HepG2 (cell line): ENCODE results near the gene TUFM. TPM values are rescaled to one million over a fixed set of nuclear protein-coding genes. Genes with fewer than 3 reads are reported as not detected.

Experiments used
- ATAD3A ChIP-seq: sonication (generic); formaldehyde crosslinking; IDR thresholded peaks from 2 replicates; pipeline ENCODE4 v1.4.0; 2020; ENCODE audit warnings: missing genetic modification reagents
- BRF2 ChIP-seq: sonication (generic); formaldehyde crosslinking; IDR thresholded peaks from 2 replicates; pipeline ENCODE4 v1.8.1; 2022; ENCODE audit warnings: mild to moderate bottlenecking, missing genetic modification reagents
- CBX1 ChIP-seq: IDR thresholded peaks from one replicate; pipeline ENCODE4 v1.6.1; 2016; ENCODE audit warnings: antibody characterized with exemption, low read depth
- CCDC6 ChIP-seq: sonication (generic); formaldehyde crosslinking; IDR thresholded peaks from 2 replicates; pipeline ENCODE4 v1.8.1; 2022; ENCODE audit warnings: mild to moderate bottlenecking, missing genetic modification reagents, moderate library complexity
- GATAD1 ChIP-seq: IDR thresholded peaks from 2 replicates; pipeline ENCODE4 v1.6.1; 2016; ENCODE audit warnings: missing genetic modification reagents, missing compliant biosample characterization
- KLF16 ChIP-seq, 2 experiments: sonication (generic) in 1 of 2; formaldehyde crosslinking in 1 of 2; IDR thresholded peaks; 2 replicates each; pipeline versions ENCODE4 v1.6.1 to v1.8.0; 2016 to 2023; ENCODE audit warnings: missing genetic modification reagents in 2 of 2, missing compliant biosample characterization in 1 of 2
- MTF2 ChIP-seq: sonication (generic); formaldehyde crosslinking; IDR thresholded peaks from 2 replicates; pipeline ENCODE4 v1.5.0; 2020; ENCODE audit warnings: missing genetic modification reagents, borderline replicate concordance
- PRDM15 ChIP-seq: sonication (generic); formaldehyde crosslinking; IDR thresholded peaks from 2 replicates; pipeline ENCODE4 v1.4.0; 2020; ENCODE audit warnings: missing genetic modification reagents
- ZBTB44 ChIP-seq: sonication (generic); formaldehyde crosslinking; IDR thresholded peaks from 2 replicates; pipeline ENCODE4 v1.4.0; 2020; ENCODE audit warnings: missing genetic modification reagents
- ZNF24 ChIP-seq: fragments of 450-650 bp; IDR thresholded peaks from 2 replicates; pipeline ENCODE4 v1.6.1; 2017; ENCODE audit warnings: antibody characterized with exemption, mild to moderate bottlenecking
- ZNF746 ChIP-seq: sonication (generic); formaldehyde crosslinking; IDR thresholded peaks from 2 replicates; pipeline ENCODE4 v1.8.0; 2022; ENCODE audit warnings: mild to moderate bottlenecking, missing genetic modification reagents
- ZSCAN12 ChIP-seq: sonication (generic); formaldehyde crosslinking; IDR thresholded peaks from 2 replicates; pipeline ENCODE4 v1.9.0; 2021; ENCODE audit warnings: mild to moderate bottlenecking, missing genetic modification reagents
- polyA plus RNA-seq, 8 experiments: library from polyadenylated mRNA; depleted of rRNA in 3 of 8; stranded (reverse) in 7 of 8; unstranded in 1 of 8; fragments of >200 nt; fragmentation: Illumina TruSeq in 4 of 8; extraction: Trizol in 4 of 8; gene quantifications; 2 replicates each; pipeline versions ENCODE4 v1.2.1 to v1.2.3, GENCODE V29; 2011 to 2016; ENCODE audit warnings: low read depth in 4 of 8, missing spikeins in 1 of 8, mixed read lengths in 1 of 8; ENCODE audit not compliant: insufficient read depth in 1 of 8
- total RNA-seq, 5 experiments: library from RNA; depleted of rRNA; stranded (reverse); fragments of >200 nt; fragmentation: Illumina TruSeq; extraction: Trizol; gene quantifications; 2 replicates each; pipeline ENCODE4 v1.2.3, GENCODE V29; 2016; ENCODE audit warnings: low read depth in 1 of 5
- TF ChIP-seq, protein P1 (sequence below): sonication (generic); formaldehyde crosslinking; IDR thresholded peaks from 2 replicates; pipeline ENCODE4 v1.4.0; 2020; ENCODE audit warnings: missing genetic modification reagents, mild to moderate bottlenecking, borderline replicate concordance
- TF ChIP-seq, protein P2 (sequence below): sonication (generic); formaldehyde crosslinking; IDR thresholded peaks from 2 replicates; pipeline ENCODE4 v1.4.0; 2020; ENCODE audit warnings: missing genetic modification reagents
- TF ChIP-seq, protein P3 (sequence below): sonication (generic); formaldehyde crosslinking; IDR thresholded peaks from 2 replicates; pipeline ENCODE4 v1.4.0; 2020; ENCODE audit warnings: missing genetic modification reagents

Gene TUFM
- total and polyA plus RNA-seq, 2 of the 13 experiments (the other 11 are each of a cell fraction or from before 2014, with no cell fraction given), result 206 to 298 TPM

DNA sequence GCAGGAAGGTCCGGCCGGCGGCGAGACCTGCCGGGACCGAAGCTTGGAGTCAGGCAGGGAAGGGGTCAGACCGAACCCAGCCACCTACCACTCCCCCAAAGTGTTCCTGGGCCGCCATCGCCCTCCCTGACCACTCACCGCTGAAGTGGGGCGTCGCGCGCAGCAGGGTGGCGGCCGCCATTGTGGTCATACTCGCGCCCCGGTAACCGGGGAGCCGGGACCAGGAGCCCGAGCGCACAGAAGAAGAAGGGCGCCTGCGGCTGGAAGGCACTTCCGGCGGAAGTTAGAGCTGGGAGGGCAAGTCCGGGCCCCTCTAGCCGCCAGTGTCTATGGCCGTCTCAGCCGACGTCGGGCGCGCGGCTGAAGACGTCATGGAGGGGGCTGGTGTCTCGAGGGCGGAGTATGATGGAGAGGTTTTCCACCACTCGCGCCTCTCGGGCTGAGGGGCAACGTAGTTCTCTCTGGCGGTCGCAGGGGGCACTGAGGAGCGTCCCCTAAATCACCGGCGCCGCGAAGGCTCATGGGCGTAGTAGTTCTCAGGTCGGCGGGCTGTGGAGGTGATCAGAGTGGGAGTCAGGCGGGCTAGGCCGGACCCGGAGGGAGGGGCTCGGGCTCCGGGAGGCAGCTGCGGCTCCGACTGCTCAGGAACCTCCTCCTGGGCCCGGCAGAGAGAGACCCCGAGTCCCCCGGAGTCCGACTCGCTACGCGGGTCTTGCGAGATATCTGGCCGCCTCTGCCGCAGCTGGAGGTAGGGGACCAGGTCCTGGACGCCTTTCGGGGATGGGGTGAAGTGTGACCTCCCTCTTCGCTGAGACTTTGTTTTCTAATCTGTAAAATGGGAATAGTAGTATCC is at the start of gene TUFM (continued):
- peak; percentile 29 for TF ChIP-seq ZBTB44 (CRISPR knock-in tag)
- TF ChIP-seq ZNF24, result no peak
- peak in 1 of 2 experiments; percentile 85; a peak in 1 of 4 replicates for TF ChIP-seq KLF16 (CRISPR knock-in tag; IDR thresholded peaks at IDR 0.05)
- no peak; the same call in 1 of the 2 replicates for TF ChIP-seq ZSCAN12 (CRISPR knock-in tag)
- peak; percentile 99 for TF ChIP-seq GATAD1 (CRISPR knock-in tag)
- peak; percentile 76; the same call in 1 of the 2 replicates for TF ChIP-seq BRF2 (CRISPR knock-in tag)
- peak; percentile 95 for TF ChIP-seq CCDC6 (CRISPR knock-in tag)
- peak; percentile 75; the same call in 1 of the 2 replicates for TF ChIP-seq MTF2
- no peak for TF ChIP-seq PRDM15 (CRISPR knock-in tag)
- TF ChIP-seq, protein P1, sequence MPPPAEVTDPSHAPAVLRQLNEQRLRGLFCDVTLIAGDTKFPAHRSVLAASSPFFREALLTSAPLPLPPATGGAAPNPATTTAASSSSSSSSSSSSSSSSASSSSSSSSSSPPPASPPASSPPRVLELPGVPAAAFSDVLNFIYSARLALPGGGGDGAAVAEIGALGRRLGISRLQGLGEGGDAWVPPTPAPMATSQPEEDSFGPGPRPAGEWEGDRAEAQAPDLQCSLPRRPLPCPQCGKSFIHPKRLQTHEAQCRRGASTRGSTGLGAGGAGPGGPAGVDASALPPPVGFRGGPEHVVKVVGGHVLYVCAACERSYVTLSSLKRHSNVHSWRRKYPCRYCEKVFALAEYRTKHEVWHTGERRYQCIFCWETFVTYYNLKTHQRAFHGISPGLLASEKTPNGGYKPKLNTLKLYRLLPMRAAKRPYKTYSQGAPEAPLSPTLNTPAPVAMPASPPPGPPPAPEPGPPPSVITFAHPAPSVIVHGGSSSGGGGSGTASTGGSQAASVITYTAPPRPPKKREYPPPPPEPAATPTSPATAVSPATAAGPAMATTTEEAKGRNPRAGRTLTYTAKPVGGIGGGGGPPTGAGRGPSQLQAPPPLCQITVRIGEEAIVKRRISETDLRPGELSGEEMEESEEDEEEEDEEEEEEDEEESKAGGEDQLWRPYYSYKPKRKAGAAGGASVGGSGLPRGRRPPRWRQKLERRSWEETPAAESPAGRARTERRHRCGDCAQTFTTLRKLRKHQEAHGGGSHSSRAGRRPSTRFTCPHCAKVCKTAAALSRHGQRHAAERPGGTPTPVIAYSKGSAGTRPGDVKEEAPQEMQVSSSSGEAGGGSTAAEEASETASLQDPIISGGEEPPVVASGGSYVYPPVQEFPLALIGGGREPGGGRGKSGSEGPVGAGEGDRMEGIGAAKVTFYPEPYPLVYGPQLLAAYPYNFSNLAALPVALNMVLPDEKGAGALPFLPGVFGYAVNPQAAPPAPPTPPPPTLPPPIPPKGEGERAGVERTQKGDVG, result peak; percentile 86
- peak; percentile 59; the same call in 1 of the 2 replicates for TF ChIP-seq ZNF746 (CRISPR knock-in tag)
- TF ChIP-seq, protein P2, sequence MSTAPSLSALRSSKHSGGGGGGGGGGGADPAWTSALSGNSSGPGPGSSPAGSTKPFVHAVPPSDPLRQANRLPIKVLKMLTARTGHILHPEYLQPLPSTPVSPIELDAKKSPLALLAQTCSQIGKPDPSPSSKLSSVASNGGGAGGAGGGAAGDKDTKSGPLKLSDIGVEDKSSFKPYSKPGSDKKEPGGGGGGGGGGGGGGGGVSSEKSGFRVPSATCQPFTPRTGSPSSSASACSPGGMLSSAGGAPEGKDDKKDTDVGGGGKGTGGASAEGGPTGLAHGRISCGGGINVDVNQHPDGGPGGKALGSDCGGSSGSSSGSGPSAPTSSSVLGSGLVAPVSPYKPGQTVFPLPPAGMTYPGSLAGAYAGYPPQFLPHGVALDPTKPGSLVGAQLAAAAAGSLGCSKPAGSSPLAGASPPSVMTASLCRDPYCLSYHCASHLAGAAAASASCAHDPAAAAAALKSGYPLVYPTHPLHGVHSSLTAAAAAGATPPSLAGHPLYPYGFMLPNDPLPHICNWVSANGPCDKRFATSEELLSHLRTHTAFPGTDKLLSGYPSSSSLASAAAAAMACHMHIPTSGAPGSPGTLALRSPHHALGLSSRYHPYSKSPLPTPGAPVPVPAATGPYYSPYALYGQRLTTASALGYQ (CRISPR knock-in tag), result peak; percentile 55; the same call in 1 of the 2 replicates
- TF ChIP-seq CBX1, result peak; percentile 85
- TF ChIP-seq ATAD3A (CRISPR knock-in tag), result no peak
- TF ChIP-seq, protein P3, sequence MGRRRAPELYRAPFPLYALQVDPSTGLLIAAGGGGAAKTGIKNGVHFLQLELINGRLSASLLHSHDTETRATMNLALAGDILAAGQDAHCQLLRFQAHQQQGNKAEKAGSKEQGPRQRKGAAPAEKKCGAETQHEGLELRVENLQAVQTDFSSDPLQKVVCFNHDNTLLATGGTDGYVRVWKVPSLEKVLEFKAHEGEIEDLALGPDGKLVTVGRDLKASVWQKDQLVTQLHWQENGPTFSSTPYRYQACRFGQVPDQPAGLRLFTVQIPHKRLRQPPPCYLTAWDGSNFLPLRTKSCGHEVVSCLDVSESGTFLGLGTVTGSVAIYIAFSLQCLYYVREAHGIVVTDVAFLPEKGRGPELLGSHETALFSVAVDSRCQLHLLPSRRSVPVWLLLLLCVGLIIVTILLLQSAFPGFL (CRISPR knock-in tag), result no peak
